BE2C (cell line): ENCODE data around the gene RRAS2.
"Not testable (repeated sequence)": the region's sequence is repeated elsewhere in the genome, so short reads cannot be mapped to it uniquely, and the experiment has no call there.

ENCODE experiments used
- DNase-seq: peaks from one replicate; pipeline ENCODE4 v3.0.0-alpha.2; 2020
- H3K27me3 ChIP-seq: fragments of 250-450 bp; sonication (Bioruptor Pico); 2 replicates; pipeline ENCODE4 v1.5.1; 2020; ENCODE audit warnings: mild to moderate bottlenecking
- H3K36me3 ChIP-seq: fragments of 250-450 bp; sonication (Bioruptor Pico); 2 replicates; pipeline ENCODE4 v1.5.1; 2020; ENCODE audit warnings: mild to moderate bottlenecking
- H3K4me1 ChIP-seq: fragments of 250-450 bp; sonication (Bioruptor Pico); 2 replicates; pipeline ENCODE4 v1.5.1; 2020
- H3K4me3 ChIP-seq: 2 replicates; pipeline ENCODE4 v1.5.1; 2011; ENCODE audit warnings: low read depth, low read length
- H3K9me3 ChIP-seq: fragments of 250-450 bp; sonication (Bioruptor Pico); 2 replicates; pipeline ENCODE4 v1.5.1; 2020
- TF ChIP-seq, protein P1 (sequence below): IDR thresholded peaks from 2 replicates; pipeline ENCODE4 v1.5.1; 2012; ENCODE audit warnings: mild to moderate bottlenecking, low read depth, low read length

RRAS2 gene

GRCh38 chr11:14300661-14301304 lies 58.2 kb downstream of the RRAS2 start:
- TF ChIP-seq, protein P1, sequence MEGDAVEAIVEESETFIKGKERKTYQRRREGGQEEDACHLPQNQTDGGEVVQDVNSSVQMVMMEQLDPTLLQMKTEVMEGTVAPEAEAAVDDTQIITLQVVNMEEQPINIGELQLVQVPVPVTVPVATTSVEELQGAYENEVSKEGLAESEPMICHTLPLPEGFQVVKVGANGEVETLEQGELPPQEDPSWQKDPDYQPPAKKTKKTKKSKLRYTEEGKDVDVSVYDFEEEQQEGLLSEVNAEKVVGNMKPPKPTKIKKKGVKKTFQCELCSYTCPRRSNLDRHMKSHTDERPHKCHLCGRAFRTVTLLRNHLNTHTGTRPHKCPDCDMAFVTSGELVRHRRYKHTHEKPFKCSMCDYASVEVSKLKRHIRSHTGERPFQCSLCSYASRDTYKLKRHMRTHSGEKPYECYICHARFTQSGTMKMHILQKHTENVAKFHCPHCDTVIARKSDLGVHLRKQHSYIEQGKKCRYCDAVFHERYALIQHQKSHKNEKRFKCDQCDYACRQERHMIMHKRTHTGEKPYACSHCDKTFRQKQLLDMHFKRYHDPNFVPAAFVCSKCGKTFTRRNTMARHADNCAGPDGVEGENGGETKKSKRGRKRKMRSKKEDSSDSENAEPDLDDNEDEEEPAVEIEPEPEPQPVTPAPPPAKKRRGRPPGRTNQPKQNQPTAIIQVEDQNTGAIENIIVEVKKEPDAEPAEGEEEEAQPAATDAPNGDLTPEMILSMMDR, result peak; percentile 74
- H3K4me3 ChIP-seq, result no peak overlapping the region
- DNase-seq, result peak; percentile 29
- no peaks in the 10 kb centered on the region for H3K36me3 ChIP-seq
- no peaks in the 10 kb centered on the region for H3K9me3 ChIP-seq
- no peaks in the 10 kb centered on the region for H3K27me3 ChIP-seq
- no peaks in the 10 kb centered on the region for H3K4me1 ChIP-seq

DNA sequence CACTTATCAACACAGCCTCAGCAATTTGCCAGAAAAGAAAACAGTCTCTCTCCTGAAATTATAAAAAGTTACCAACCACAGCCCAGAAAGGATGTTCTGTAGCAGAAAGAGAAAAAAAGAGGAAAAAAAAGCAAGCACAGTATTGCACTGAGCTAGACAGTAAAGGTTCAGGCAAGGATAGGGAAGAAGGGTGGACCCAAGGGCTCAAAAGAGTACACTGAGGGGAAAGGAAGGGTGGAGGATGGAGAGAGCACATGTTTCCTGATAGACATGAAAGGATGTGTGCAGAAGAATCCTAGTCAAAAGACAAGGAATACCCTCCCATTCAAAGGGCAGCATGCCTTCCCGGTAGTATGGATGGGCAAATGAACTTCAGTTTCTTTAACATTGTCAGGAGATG lies 59.1 kb downstream of the RRAS2 start:
- TF ChIP-seq, protein P1, result no peak
- DNase-seq, result no peak
- H3K27me3 ChIP-seq, result no peaks in the 10 kb centered on the region
- H3K36me3 ChIP-seq, result no peaks in the 10 kb centered on the region
- H3K4me1 ChIP-seq, result no peaks in the 10 kb centered on the region
- no peaks in the 10 kb centered on the region for H3K9me3 ChIP-seq
- no peak overlapping the region for H3K4me3 ChIP-seq

DNA sequence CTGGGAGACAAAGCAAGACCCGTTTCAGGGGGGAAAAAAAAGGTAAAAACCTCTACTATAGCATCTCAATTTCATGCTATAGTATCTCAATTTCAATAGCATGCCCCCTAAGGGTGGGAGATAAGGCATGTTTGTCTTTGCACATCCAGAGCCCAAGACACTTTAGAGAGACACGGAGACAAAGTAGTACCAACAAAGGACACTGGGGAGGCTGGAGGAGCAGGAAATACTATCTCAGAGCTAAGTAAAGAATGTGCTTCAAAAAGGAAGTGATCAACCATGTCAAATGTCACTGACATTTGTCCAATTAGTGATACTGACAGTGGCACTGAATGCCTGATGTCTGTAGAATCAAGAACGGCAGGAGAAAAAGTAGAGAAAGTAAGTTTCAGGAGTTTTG lies 68.6 kb downstream of the RRAS2 start:
- H3K4me3 ChIP-seq, result no peak overlapping the region
- no peaks in the 10 kb centered on the region for H3K4me1 ChIP-seq
- no peaks in the 10 kb centered on the region for H3K9me3 ChIP-seq
- TF ChIP-seq, protein P1, result no peak
- no peaks in the 10 kb centered on the region for H3K27me3 ChIP-seq
- H3K36me3 ChIP-seq, result no peaks in the 10 kb centered on the region
- no peak for DNase-seq

- Histone ChIP-seq H3K27me3 (no peaks in the 10 kb centered on the region), H3K36me3 (no peaks in the 10 kb centered on the region), H3K4me1 (no peaks in the 10 kb centered on the region), H3K9me3 (no peaks in the 10 kb centered on the region), H3K4me3 (no peak overlapping the region)
- TF ChIP-seq, protein P1, result no peak
- DNase-seq, result no peak
Observed at GRCh38 chr11:14288189-14288935, 70.6 kb downstream of the RRAS2 start.

DNA sequence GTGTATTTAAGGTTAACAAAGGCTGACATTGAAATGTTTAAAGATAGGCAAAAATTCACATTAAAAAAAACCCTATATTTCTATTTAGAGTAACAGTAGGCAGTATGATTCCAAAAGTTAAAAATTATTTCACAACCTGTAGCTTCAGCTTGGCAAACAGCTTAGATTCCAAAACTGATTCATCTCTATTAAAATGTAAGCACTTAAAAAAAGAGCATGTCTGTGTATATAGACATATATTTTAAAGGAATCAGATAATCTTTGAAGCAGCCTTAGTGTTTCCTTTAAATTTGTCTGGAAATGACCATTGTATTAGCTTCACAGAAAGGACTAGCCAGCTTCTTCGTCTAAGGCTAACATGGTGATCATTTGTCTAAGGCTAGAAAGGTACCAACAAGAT lies 80.1 kb downstream of the RRAS2 start:
- not testable (repeated sequence) for H3K36me3 ChIP-seq, H3K4me1 ChIP-seq, H3K4me3 ChIP-seq, H3K9me3 ChIP-seq, DNase-seq, H3K27me3 ChIP-seq

DNA sequence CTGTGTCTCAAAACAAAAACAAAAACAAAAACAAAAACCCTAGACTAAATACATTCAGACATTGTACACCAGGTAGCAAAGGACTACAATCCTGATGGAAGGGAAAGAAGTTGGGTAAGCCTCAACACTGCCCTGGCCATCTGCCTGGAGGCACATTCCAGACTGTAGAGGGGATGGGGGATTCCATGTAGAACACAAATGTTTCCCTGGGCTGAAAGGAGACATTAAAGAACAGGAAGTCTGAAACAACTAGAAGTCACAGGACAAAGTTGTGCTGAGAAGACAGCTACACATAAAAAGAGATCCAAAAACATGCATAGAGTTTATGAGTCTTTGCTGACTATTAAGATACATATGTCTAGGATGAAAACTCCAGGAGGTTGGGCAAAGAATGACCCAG lies 83.9 kb downstream of the RRAS2 start:
- Histone ChIP-seq H3K4me1 (no peaks in the 10 kb centered on the region), H3K27me3 (no peaks in the 10 kb centered on the region), H3K4me3 (no peak overlapping the region), H3K9me3 (no peaks in the 10 kb centered on the region), H3K36me3 (no peaks in the 10 kb centered on the region)
- TF ChIP-seq, protein P1, result no peak
- DNase-seq, result no peak
